HG03139 (cell line): ENCODE measurements around the gene ARHGAP4.

Source experiments
- ATAC-seq: cut with Tn5 transposase; IDR thresholded peaks from one replicate; pipeline ENCODE4 v1.9.1; 2021; ENCODE audit not compliant: unreplicated experiment

The ARHGAP4 gene

GRCh38 chrX:153947009-153947769 lies 21.1 kb upstream of the ARHGAP4 start:
- no peak for ATAC-seq

GRCh38 chrX:153945956-153946943 lies 20.2 kb upstream of the ARHGAP4 start:
- no peak for ATAC-seq

- ATAC-seq: no peak
These were observed 18.7 kb upstream of the ARHGAP4 start for GRCh38 chrX:153944800-153945150.

GRCh38 chrX:153944140-153944799 lies 18.2 kb upstream of the ARHGAP4 start, which contains the start of gene RENBP:
Gene RENBP (minus strand): TSS chrX:153944643. CDS start chrX:153944610, 33 bp downstream.
- no peak for ATAC-seq

- no peak for ATAC-seq
These were observed 15.5 kb upstream of the ARHGAP4 start for GRCh38 chrX:153941336-153942252.

- no peak for ATAC-seq
These were observed 13.5 kb upstream of the ARHGAP4 start for GRCh38 chrX:153939573-153939972.

GRCh38 chrX:153938226-153938786 lies 12.2 kb upstream of the ARHGAP4 start:
- no peak for ATAC-seq

GRCh38 chrX:153937056-153937455 lies 11.0 kb upstream of the ARHGAP4 start:
- ATAC-seq: no peak

- no peak for ATAC-seq
These were observed 9.3 kb upstream of the ARHGAP4 start for GRCh38 chrX:153935326-153935851.

- ATAC-seq: peak; percentile 74
These were observed 8.8 kb upstream of the ARHGAP4 start, which contains the start of gene NAA10 for GRCh38 chrX:153934762-153935325. Gene NAA10 (minus strand): TSS chrX:153935037. CDS start chrX:153934904, 133 bp downstream.

- no peak for ATAC-seq
These were observed 8.2 kb upstream of the ARHGAP4 start for GRCh38 chrX:153934148-153934761.

- no peak for ATAC-seq
These were observed 7.7 kb upstream of the ARHGAP4 start for GRCh38 chrX:153933748-153934147.

- ATAC-seq: no peak
These were observed 6.3 kb upstream of the ARHGAP4 start for GRCh38 chrX:153932220-153932915.

GRCh38 chrX:153931748-153932147 lies 5.7 kb upstream of the ARHGAP4 start:
- ATAC-seq: no peak

GRCh38 chrX:153931151-153931550 lies 5.1 kb upstream of the ARHGAP4 start:
- ATAC-seq: no peak

- ATAC-seq: no peak
These were observed 4.2 kb upstream of the ARHGAP4 start for GRCh38 chrX:153930011-153930910.

GRCh38 chrX:153929576-153929975 lies 3.5 kb upstream of the ARHGAP4 start:
- no peak for ATAC-seq
